ENCODE measurements around the gene KIAA1217. TPM values are rescaled to one million over a fixed set of nuclear protein-coding genes. Genes with fewer than 3 reads are reported as not detected.

Gene KIAA1217, protein sequence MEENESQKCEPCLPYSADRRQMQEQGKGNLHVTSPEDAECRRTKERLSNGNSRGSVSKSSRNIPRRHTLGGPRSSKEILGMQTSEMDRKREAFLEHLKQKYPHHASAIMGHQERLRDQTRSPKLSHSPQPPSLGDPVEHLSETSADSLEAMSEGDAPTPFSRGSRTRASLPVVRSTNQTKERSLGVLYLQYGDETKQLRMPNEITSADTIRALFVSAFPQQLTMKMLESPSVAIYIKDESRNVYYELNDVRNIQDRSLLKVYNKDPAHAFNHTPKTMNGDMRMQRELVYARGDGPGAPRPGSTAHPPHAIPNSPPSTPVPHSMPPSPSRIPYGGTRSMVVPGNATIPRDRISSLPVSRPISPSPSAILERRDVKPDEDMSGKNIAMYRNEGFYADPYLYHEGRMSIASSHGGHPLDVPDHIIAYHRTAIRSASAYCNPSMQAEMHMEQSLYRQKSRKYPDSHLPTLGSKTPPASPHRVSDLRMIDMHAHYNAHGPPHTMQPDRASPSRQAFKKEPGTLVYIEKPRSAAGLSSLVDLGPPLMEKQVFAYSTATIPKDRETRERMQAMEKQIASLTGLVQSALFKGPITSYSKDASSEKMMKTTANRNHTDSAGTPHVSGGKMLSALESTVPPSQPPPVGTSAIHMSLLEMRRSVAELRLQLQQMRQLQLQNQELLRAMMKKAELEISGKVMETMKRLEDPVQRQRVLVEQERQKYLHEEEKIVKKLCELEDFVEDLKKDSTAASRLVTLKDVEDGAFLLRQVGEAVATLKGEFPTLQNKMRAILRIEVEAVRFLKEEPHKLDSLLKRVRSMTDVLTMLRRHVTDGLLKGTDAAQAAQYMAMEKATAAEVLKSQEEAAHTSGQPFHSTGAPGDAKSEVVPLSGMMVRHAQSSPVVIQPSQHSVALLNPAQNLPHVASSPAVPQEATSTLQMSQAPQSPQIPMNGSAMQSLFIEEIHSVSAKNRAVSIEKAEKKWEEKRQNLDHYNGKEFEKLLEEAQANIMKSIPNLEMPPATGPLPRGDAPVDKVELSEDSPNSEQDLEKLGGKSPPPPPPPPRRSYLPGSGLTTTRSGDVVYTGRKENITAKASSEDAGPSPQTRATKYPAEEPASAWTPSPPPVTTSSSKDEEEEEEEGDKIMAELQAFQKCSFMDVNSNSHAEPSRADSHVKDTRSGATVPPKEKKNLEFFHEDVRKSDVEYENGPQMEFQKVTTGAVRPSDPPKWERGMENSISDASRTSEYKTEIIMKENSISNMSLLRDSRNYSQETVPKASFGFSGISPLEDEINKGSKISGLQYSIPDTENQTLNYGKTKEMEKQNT (N-terminal part only)
- 54.3 TPM for total RNA-seq

DNA sequence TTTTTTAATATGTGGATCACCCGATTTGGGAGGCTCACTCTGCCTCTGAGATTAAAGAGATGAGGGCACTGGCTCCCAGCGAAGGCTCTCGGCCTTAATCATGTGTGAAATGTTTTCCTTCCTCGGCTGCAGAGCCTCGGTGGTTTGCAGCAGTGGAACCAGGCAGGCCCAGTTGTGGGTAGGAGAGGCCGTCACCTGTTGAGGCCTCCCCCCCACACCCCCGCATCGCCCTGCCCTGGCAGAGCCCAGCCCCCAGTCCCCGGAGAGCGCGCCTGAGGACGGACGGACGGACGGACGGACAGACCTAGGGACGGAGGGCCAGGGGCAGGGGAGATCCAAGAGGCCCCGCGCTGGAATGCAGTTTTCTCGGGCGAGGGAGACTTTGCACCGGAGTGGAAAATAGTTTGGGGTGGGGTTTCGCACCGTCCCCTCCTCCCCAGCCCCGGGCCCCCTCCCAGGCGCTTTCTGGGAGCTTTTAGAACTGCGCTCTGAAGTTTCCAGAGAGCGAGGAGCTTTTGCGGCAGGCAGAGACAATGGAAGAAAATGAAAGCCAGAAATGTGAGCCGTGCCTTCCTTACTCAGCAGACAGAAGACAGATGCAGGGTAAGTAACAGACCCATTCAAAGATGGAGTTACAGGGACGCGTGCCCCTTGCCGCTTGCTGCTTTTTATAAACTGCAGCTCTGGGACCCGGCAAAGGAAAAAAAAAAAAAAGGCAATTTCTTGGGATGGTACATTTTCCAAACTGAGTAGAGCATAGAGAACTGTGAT is at the start of gene KIAA1217:
KIAA1217 (plus strand) TSS at position 478 of the 771 bp plus-strand sequence; CDS start at position 534, 56 bp downstream.
- H3K27ac ChIP-seq: peak within 1 kb of the TSS; percentile 82
- no peaks in the 10 kb centered on the region for H3K9me3 ChIP-seq
- no peaks in the 10 kb centered on the region for H3K36me3 ChIP-seq
- peak within 1 kb of the TSS; percentile 47 to 54 for H3K4me3 ChIP-seq
- TF ChIP-seq POLR2A (IDR thresholded peaks at IDR 0.05): no peak
- TF ChIP-seq, protein P1, sequence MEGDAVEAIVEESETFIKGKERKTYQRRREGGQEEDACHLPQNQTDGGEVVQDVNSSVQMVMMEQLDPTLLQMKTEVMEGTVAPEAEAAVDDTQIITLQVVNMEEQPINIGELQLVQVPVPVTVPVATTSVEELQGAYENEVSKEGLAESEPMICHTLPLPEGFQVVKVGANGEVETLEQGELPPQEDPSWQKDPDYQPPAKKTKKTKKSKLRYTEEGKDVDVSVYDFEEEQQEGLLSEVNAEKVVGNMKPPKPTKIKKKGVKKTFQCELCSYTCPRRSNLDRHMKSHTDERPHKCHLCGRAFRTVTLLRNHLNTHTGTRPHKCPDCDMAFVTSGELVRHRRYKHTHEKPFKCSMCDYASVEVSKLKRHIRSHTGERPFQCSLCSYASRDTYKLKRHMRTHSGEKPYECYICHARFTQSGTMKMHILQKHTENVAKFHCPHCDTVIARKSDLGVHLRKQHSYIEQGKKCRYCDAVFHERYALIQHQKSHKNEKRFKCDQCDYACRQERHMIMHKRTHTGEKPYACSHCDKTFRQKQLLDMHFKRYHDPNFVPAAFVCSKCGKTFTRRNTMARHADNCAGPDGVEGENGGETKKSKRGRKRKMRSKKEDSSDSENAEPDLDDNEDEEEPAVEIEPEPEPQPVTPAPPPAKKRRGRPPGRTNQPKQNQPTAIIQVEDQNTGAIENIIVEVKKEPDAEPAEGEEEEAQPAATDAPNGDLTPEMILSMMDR (IDR thresholded peaks at IDR 0.05): no peak
- peak in 1 of 2 donors; percentile 21 for TF ChIP-seq POLR2AphosphoS5 (IDR thresholded peaks at IDR 0.05; ENCODE audit: insufficient read depth in 1 of 2, low read depth in 1 of 2)
- peaks cover 30% of the 10 kb centered on the region for H3K4me1 ChIP-seq
- DNase-seq (ENCODE audit: extremely low spot score in 2 of 2): no peak
- no peaks in the 10 kb centered on the region for H3K27me3 ChIP-seq
- intact Hi-C loops (cut with DNase I): no loop called here

GRCh38 chr10:24162206-24162985 is 46.5 kb upstream of the KIAA1217 start:
- intact Hi-C loops (cut with DNase I): no loop called here
- H3K27me3 ChIP-seq: no peaks in the 10 kb centered on the region
- H3K9me3 ChIP-seq: no peaks in the 10 kb centered on the region
- TF ChIP-seq POLR2A (IDR thresholded peaks at IDR 0.05): no peak
- no peak overlapping the region for H3K27ac ChIP-seq
- no peak for DNase-seq (ENCODE audit: extremely low spot score in 2 of 2)
- H3K4me1 ChIP-seq: no peaks in the 10 kb centered on the region
- no peak overlapping the region for H3K4me3 ChIP-seq
- no peaks in the 10 kb centered on the region for H3K36me3 ChIP-seq

GRCh38 chr10:24163485-24163884 is 45.5 kb upstream of the KIAA1217 start:
- Histone ChIP-seq H3K4me1 (no peaks in the 10 kb centered on the region), H3K4me3 (no peak overlapping the region), H3K9me3 (no peaks in the 10 kb centered on the region)

DNA sequence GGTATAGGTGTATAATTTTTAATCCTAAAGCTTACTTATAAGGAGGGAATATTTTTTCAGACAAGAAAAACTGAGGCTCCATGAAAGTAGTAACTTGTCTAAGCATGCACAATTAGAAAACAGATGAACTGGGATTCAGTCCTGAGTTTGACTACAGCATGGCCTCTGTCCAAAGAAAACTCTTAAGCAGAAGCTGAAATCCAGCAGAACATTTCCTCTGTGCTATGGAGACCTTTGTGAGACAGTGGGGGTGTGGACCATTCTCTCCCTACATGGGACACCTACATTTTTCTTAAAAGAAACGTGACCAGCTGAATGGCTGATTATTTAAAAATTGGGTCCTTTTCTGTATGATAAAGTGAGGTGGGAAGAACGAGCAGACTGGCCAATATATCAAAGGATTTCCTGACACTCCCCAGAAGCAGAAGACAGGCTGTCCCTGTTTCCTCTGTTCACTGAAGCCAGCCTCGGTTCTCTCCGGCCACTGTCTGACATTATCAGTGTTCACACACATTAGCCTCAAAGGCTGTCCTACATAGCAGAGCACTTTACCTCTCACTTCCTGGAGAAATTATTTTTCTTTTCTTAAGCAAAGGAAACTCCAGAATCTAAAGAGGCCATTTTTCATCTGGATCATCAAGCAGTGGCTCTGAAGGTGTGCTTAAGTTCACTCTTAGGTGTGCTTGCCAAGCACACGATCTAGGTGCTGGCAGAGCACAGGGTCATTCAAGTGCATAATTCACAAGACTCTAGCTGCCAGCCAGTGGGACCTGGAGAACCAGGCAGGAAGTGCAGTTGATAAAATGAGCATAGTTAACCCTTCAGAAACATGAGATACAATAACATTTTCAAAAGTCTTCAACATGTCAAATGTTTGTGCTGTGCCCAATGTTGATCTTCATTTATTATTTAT is 40.4 kb upstream of the KIAA1217 start:
- no peaks in the 10 kb centered on the region for H3K27me3 ChIP-seq
- H3K36me3 ChIP-seq: no peaks in the 10 kb centered on the region
- no peaks in the 10 kb centered on the region for H3K4me1 ChIP-seq
- intact Hi-C loops (cut with DNase I): no loop called here
- no peak for DNase-seq (ENCODE audit: extremely low spot score in 2 of 2)
- H3K4me3 ChIP-seq: no peak overlapping the region
- H3K27ac ChIP-seq: no peak overlapping the region
- no peaks in the 10 kb centered on the region for H3K9me3 ChIP-seq
- no peak for TF ChIP-seq POLR2A (IDR thresholded peaks at IDR 0.05)
- TF ChIP-seq POLR2AphosphoS5 (IDR thresholded peaks at IDR 0.05; ENCODE audit: insufficient read depth in 1 of 2, low read depth in 1 of 2): no peak
- TF ChIP-seq, protein P1 (IDR thresholded peaks at IDR 0.05): no peak

More at GRCh38 chr10:24163485-24163884, 45.5 kb upstream of the KIAA1217 start:
- intact Hi-C loops (cut with DNase I): no loop called here
- TF ChIP-seq, protein P1 (IDR thresholded peaks at IDR 0.05): no peak
- TF ChIP-seq POLR2A (IDR thresholded peaks at IDR 0.05): no peak
- TF ChIP-seq POLR2AphosphoS5 (IDR thresholded peaks at IDR 0.05; ENCODE audit: insufficient read depth in 1 of 2, low read depth in 1 of 2): no peak
- Histone ChIP-seq H3K36me3 (no peaks in the 10 kb centered on the region), H3K27me3 (no peaks in the 10 kb centered on the region), H3K27ac (no peak overlapping the region)
- DNase-seq (ENCODE audit: extremely low spot score in 2 of 2): no peak
